Stimulated activated naive CD4-positive, alpha-beta T cell (primary cell): ENCODE results near the gene IL20RA.
"Not testable (repeated sequence)": the region's sequence is repeated elsewhere in the genome, so short reads cannot be mapped to it uniquely, and the experiment has no call there.

Source experiments
- DNase-seq, 6 experiments: peaks; one replicate each; lab custom pipeline; 2025; lab: John Stamatoyannopoulos, UW

The IL20RA gene

DNA sequence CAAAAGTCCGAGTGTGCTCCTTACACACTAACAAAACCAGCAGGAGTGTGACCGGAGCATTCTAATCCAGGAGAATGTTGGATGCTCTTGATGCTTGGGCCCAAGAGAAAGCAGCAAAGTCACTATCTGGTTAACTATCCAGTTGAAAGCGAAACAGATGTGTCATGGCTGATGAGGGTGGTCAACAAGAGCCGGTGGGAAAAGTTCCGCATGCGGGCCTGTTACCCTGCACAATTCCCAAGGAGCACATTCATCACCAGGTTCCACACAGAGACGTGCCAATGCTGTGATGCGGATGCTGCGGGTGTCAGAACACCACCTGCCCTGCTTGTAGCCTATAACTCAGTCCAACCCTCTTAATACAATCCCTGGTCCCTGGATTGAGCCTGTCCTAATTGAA, 38.7 kb downstream of the IL20RA start:
- no peak for DNase-seq

- DNase-seq: no peak
Observed at GRCh38 chr6:137005073-137005472, 39.7 kb downstream of the IL20RA start.

DNA sequence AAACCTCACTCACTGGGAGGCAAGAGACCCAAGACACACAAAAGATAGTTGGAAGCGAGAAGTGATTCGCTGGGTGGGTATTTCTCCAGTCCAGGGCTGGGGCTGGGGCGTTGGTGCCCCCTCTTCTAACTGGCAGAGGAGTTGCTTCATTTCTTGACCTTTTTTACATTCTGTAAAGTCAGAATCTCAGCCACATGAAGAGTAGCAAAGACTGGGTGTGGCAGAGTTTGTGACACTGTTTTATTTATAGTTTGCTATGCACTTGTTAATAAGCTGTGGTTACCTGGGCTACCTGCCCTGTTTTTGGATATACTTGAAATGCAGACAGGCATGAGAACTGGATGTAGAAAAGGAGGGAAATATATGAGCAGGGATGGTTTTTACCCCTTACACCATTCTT, 42.3 kb downstream of the IL20RA start:
- DNase-seq: no peak

DNA sequence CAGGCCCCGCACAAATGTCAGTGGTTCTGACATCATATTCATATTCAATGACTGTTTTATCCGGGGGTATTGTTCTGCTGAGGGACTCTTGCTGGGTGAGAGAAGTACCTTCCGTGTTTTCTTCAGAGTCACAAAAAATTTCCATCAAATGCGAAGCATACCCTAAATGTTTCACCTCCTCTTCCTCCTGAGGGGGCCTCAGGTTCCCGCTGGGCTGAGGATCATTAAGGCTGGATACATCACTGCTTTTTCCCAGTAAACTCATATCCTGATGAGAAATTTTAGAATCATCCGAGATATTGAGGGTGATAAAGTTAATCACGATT, 42.8 kb downstream of the IL20RA start:
- no peak for DNase-seq

DNA sequence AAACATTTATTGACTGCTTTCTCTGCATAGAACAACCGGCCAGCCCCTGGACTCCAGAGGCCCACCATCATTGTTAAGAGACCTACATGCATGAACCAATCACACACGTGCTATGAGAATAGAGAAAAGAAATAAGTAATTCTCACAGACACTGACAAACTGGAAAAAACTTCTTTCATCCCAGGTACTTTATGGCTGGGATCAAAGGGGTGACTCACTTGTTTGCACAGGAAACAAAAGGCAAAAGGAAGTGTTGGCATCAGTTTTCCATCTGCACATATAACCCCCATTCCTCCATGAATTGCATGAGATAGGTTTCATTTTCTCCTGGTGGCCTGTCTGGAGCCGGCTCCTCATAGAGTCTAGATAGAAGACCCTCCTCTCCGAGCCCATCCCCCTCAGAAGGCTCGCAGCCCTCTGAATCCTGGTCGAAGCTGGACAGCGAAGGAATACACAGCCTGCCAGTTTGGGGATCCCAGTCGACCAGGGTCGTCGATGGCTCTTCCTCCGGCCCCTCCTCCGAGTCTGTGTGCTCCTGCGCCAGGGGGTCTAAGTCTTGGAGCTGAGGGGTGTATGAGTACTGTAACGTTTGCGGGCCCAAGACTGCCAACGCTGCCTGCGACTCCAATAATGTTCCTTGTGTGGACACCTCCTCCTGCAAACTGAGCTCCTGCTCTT, 43.3 kb downstream of the IL20RA start:
- no peak for DNase-seq

GRCh38 chr6:137000825-137001224, 43.9 kb downstream of the IL20RA start:
- DNase-seq: no peak

- no peak for DNase-seq
Observed at GRCh38 chr6:136995521-136995920, 49.2 kb downstream of the IL20RA start.

- DNase-seq: no peak
Observed at GRCh38 chr6:136994782-136995181, 50.0 kb downstream of the IL20RA start.

DNA sequence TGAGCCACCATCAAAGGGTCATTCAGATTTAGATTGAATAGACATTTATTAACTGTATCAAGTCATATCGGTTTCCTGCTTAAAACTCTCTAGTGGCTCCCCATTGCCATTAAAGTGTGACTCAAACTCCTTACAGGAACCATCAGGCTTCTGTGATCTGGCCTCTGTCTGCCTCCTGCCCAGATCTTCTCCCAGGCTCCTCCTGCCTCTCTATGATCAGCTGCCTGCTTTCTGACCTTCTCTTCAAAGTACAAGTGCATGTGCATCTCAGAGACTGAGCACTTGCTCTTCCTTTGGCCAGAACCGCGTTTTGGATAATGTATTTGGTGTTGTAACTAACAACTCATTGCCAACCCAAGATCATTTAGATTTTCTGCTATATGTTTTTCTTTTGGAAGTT, 52.7 kb downstream of the IL20RA start:
- no peak for DNase-seq

DNA sequence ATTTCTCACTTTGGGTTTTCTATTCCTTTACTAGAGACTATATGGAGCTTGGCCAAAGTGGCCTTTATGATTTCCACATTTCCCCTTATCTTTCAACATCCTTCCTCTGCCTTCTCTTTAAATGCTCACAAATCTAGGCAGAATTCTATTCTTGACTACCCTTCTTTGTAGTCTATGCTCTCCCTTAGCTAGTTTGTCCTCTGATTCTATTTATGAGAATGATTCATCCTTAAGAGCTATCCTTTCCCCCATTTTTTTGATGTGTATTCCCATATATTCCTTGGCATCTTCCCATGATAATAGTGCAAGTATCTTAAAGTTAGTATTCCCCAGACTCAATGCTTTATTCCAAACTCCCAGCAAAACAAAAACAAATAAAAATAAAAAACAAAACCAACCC, 53.1 kb downstream of the IL20RA start:
- no peak for DNase-seq

GRCh38 chr6:136990754-136991153, 54.0 kb downstream of the IL20RA start:
- no peak for DNase-seq

DNA sequence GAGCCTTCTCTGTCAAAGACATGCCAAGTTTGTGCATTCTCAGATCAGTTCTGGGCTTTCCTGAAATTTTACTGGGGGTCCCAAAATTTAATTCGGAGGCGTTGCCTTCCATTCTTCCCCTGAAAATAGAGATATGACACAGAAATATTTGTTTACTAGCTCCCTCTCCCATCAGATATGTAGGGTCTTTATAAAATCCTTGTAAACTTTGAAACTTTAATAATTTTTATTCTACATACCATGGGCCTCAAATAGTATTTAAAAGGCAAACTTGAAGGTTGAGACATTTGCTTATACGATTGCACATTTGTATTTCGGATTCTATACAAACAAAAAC, 54.6 kb downstream of the IL20RA start:
- DNase-seq: no peak

- no peak for DNase-seq
Observed at GRCh38 chr6:136989571-136990241, 55.1 kb downstream of the IL20RA start.

GRCh38 chr6:136987526-136987925, 57.2 kb downstream of the IL20RA start:
- DNase-seq: no peak

GRCh38 chr6:136985502-136985901, 59.3 kb downstream of the IL20RA start:
- DNase-seq: no peak

GRCh38 chr6:136984578-136984977, 60.2 kb downstream of the IL20RA start:
- no peak for DNase-seq

GRCh38 chr6:136983687-136984086, 61.1 kb downstream of the IL20RA start:
- no peak for DNase-seq

DNA sequence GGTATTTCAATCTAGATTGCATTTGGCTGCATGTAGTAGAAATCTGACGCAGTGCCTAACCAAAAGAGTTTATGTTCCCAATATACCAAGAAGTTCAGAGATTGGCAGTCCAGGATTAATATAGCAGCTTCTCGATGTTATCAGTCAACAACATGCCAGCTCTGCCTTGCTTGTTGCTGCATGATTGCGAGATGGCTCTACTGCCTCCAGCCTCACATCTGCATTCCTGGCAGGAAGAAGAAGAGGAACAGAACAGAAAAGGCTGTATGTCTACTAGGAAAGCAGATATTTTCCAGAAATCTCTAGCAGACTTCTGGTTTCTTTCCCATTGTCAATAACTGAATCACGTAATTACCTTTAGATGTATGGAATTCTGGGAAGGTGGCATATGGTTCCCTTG, 61.8 kb downstream of the IL20RA start:
- no peak for DNase-seq

DNA sequence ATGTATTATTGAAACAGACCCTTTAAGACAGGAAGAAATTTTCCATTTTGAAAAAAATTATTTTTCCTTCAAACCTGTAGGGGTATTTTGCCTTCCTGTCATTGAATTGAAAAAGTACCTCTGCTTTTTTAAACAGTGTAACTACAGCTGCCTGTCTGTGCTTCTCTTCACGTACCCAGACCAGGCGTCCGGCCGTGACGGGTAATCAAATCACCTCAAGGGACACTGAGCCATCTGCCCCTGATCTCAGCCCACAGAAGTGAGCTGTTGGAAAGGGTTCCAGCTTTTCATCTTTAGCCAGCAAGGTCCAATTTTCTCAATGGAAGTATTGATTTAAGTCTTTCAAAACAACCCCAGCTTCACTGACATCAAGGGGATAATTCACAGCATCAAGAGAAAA, 64.7 kb downstream of the IL20RA start:
- no peak for DNase-seq

DNA sequence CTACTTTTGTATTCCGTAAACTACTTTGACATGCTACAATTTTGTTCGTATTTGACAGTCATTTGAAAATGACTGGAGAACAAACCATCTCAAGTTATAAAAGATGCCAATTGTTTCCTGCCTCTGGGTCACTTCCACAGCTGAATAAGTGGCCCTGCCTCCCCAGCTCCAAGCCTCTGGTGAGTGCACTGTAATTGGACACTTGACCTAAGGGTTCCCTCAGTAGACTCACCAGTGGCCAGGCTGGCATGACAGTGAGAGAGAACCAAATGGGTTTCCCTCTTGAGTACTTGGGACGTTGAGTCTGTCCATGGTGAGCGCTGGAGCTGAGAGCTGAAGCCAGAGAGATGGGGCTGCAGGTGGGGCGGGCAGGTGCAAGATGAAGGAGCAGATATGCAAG, 65.6 kb downstream of the IL20RA start:
- DNase-seq: no peak

- DNase-seq: no peak
Observed at GRCh38 chr6:136977075-136977474, 67.7 kb downstream of the IL20RA start.

DNA sequence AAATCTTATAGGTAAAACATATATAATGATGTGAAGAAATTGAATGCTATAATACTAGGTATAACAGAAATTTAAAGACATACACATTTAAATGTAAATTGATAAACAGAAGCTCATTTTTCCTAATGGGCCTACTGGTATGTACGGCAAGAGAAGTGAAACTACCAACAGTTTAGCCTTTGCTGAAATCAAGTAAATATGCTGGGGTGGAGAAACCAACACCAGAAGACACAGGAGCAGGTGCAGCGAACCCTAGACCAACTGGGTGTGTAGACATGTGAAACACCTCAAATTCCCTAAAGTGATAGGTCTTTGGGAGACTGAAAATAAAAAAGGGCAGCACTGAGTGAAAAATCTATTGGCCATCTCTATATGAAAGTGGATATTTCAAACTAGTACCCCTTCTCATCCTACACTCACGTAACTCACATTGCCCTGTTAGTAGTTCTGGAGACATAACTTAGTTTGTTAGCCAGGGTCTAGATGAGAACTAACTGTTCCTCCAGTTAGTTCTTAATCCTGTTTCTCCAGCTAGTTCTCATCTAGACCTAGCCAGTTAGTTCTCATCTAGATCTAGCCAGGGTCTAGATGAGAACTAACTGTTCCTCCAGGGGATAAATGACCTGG, 69.6 kb downstream of the IL20RA start:
- no peak for DNase-seq

- not testable (repeated sequence) for DNase-seq
Observed at GRCh38 chr6:136973781-136974180, 71.0 kb downstream of the IL20RA start.

- DNase-seq: no peak
Observed at GRCh38 chr6:136971609-136972008, 73.2 kb downstream of the IL20RA start.
